Keratinocyte (primary cell): ENCODE measurements around the gene MANF. TPM values are rescaled to one million over a fixed set of nuclear protein-coding genes. Genes with fewer than 3 reads are reported as not detected.

ENCODE experiments used
- DNase-seq: peaks from one replicate; pipeline ENCODE4 v3.0.0-alpha.2; 2011; ENCODE audit warnings: low read depth, missing footprints, low spot score
- FAIRE-seq: peaks from 2 replicates; lab custom pipeline; 2011; peaks lifted over from hg19 to GRCh38; lab: Jason Lieb, UNC
- H2AFZ ChIP-seq: 2 replicates; pipeline ENCODE4 v1.6.0; 2012; ENCODE audit warnings: low read length, control low read depth, inconsistent platforms; ENCODE audit not compliant: control insufficient read depth
- H3K27ac ChIP-seq: 2 replicates; pipeline ENCODE4 v1.5.1; 2011; ENCODE audit warnings: low read length; ENCODE audit not compliant: control insufficient read depth, insufficient read depth
- H3K27me3 ChIP-seq: 3 replicates; pipeline ENCODE4 v1.6.0; 2011; ENCODE audit warnings: low read length; ENCODE audit not compliant: control insufficient read depth, insufficient read depth; ENCODE audit errors: extremely low read depth
- H3K36me3 ChIP-seq, 2 experiments: 2 replicates in 1 of 2; 3 replicates in 1 of 2; pipeline ENCODE4 v1.5.1; 2011; ENCODE audit warnings: low read length in 2 of 2, mild to moderate bottlenecking in 1 of 2; ENCODE audit not compliant: control insufficient read depth in 2 of 2, insufficient read depth in 2 of 2; ENCODE audit errors: extremely low read depth in 1 of 2
- H3K4me1 ChIP-seq: 3 replicates; pipeline ENCODE4 v1.5.1; 2011; ENCODE audit warnings: low read length; ENCODE audit not compliant: control insufficient read depth, insufficient read depth; ENCODE audit errors: extremely low read depth
- H3K4me2 ChIP-seq: 3 replicates; pipeline ENCODE4 v1.6.0; 2011; ENCODE audit warnings: low read depth, low read length; ENCODE audit not compliant: control insufficient read depth, insufficient read depth; ENCODE audit errors: extremely low read depth
- H3K4me3 ChIP-seq, 3 experiments: fragments of 200-600 bp in 1 of 3; sonication (generic) in 1 of 3; 2 replicates in 2 of 3; 3 replicates in 1 of 3; pipeline ENCODE4 v1.5.1; 2011 to 2016; ENCODE audit warnings: low read length in 3 of 3, mild to moderate bottlenecking in 3 of 3, control low read depth in 2 of 3, inconsistent platforms in 1 of 3, low read depth in 1 of 3, mixed read lengths in 1 of 3, mixed run types in 1 of 3, moderate library complexity in 1 of 3; ENCODE audit not compliant: control insufficient read depth in 2 of 3, insufficient read depth in 2 of 3; ENCODE audit errors: extremely low read depth in 1 of 3
- H3K79me2 ChIP-seq: 2 replicates; pipeline ENCODE4 v1.6.0; 2012; ENCODE audit warnings: low read length; ENCODE audit not compliant: control insufficient read depth, insufficient read depth
- H3K9ac ChIP-seq: 3 replicates; pipeline ENCODE4 v1.6.0; 2011; ENCODE audit warnings: low read length; ENCODE audit not compliant: control insufficient read depth, insufficient read depth; ENCODE audit errors: extremely low read depth
- H3K9me1 ChIP-seq: 3 replicates; pipeline ENCODE4 v1.6.0; 2011; ENCODE audit warnings: low read length; ENCODE audit not compliant: control insufficient read depth, insufficient read depth; ENCODE audit errors: extremely low read depth
- H3K9me3 ChIP-seq: 2 replicates; pipeline ENCODE4 v1.5.1; 2012; ENCODE audit warnings: low read depth, low read length; ENCODE audit not compliant: control insufficient read depth
- H4K20me1 ChIP-seq: 3 replicates; pipeline ENCODE4 v1.6.0; 2011; ENCODE audit warnings: low read length; ENCODE audit not compliant: control insufficient read depth, insufficient read depth; ENCODE audit errors: extremely low read depth
- CTCF ChIP-seq, 3 experiments: IDR thresholded peaks in 1 of 3; conservative IDR thresholded peaks in 1 of 3; optimal IDR thresholded peaks in 1 of 3; 2 replicates in 2 of 3; 3 replicates in 1 of 3; pipeline versions ENCODE3 to v1.5.1; 2011; ENCODE audit warnings: low read length in 3 of 3, mild to moderate bottlenecking in 3 of 3, moderate library complexity in 2 of 3, control low read depth in 1 of 3, inconsistent platforms in 1 of 3; ENCODE audit not compliant: insufficient read depth in 2 of 3; ENCODE audit errors: extremely low read depth in 1 of 3
- EZH2 ChIP-seq: IDR thresholded peaks from one replicate; pipeline ENCODE4 v1.6.1; 2012; ENCODE audit warnings: inconsistent platforms, mild to moderate bottlenecking, low read length, moderate library complexity
- dilution Hi-C: fragments of 300-500 bp; cut with MboI; formaldehyde crosslinking; loops from one replicate; pipeline ENCODE4 v1.7.0; 2020; ENCODE audit warnings: low sequenced_read_pairs; ENCODE audit not compliant: extremely low pct_ligation_motif_present
- polyA plus RNA-seq, 5 experiments: library from polyadenylated mRNA; depleted of rRNA in 3 of 5; stranded (reverse) in 3 of 5; stranded (forward) in 1 of 5; unstranded in 1 of 5; fragments of >200 nt; gene quantifications; 1 replicate in 1 of 5; 2 replicates in 3 of 5; 3 replicates in 1 of 5; pipeline versions ENCODE4 v1.2.1 to v1.2.3, GENCODE V29; 2011 to 2012; ENCODE audit warnings: missing spikeins in 2 of 5, low read depth in 1 of 5, low replicate concordance in 1 of 5

The MANF gene
- polyA plus RNA-seq, 1 donor (not counting 4 experiments of a cell fraction or from before 2014, with no cell fraction given) = 143 TPM

- TF ChIP-seq CTCF (optimal IDR thresholded peaks at IDR 0.05 in 1 of 3, IDR thresholded peaks at IDR 0.05 in 1 of 3, conservative IDR thresholded peaks at IDR 0.05 in 1 of 3; ENCODE audit: extremely low read depth in 1 of 3, insufficient read depth in 2 of 3, low read length in 3 of 3) = no peak
- no peak for TF ChIP-seq EZH2
- Histone ChIP-seq H3K27me3 (peaks cover 6% of the 10 kb centered on the region), H3K4me2 (no peak overlapping the region), H2AFZ (no peak overlapping the region), H4K20me1 (no peaks in the 10 kb centered on the region), H3K4me1 (no peaks in the 10 kb centered on the region), H3K4me3 (no peak overlapping the region), H3K9ac (no peak overlapping the region), H3K79me2 (no peaks in the 10 kb centered on the region), H3K9me3 (no peaks in the 10 kb centered on the region), H3K36me3 (no peaks in the 10 kb centered on the region), H3K9me1 (no peaks in the 10 kb centered on the region), H3K27ac (no peak overlapping the region)
- DNase-seq (no peak), FAIRE-seq (no peak)
- dilution Hi-C loops = loop anchor here (25.0 kb wide), 1 partner anchor 763 kb away; the partner anchor contains the start of genes CISH and MAPKAPK3
Measured at GRCh38 chr3:51375571-51375970, 9.5 kb upstream of the MANF start.

GRCh38 chr3:51378065-51378464 lies 7.0 kb upstream of the MANF start:
- no peak for DNase-seq
- dilution Hi-C loops = loop anchor here (25.0 kb wide), 1 partner anchor 766 kb away; the partner anchor contains the start of genes CISH and MAPKAPK3

More at GRCh38 chr3:51378065-51378464, 7.0 kb upstream of the MANF start:
- H4K20me1 ChIP-seq = no peaks in the 10 kb centered on the region
- TF ChIP-seq CTCF (optimal IDR thresholded peaks at IDR 0.05 in 1 of 3, IDR thresholded peaks at IDR 0.05 in 1 of 3, conservative IDR thresholded peaks at IDR 0.05 in 1 of 3; ENCODE audit: extremely low read depth in 1 of 3, insufficient read depth in 2 of 3, low read length in 3 of 3) = no peak
- no peak for TF ChIP-seq EZH2
- H3K9me3 ChIP-seq = no peaks in the 10 kb centered on the region
- H3K9ac ChIP-seq = no peak overlapping the region
- H3K4me3 ChIP-seq = no peak overlapping the region
- no peaks in the 10 kb centered on the region for H3K79me2 ChIP-seq
- H3K27me3 ChIP-seq = peaks cover 3% of the 10 kb centered on the region
- no peak overlapping the region for H3K4me2 ChIP-seq
- FAIRE-seq = no peak
- no peak overlapping the region for H2AFZ ChIP-seq
- H3K27ac ChIP-seq = no peak overlapping the region
- H3K36me3 ChIP-seq = no peaks in the 10 kb centered on the region
- no peaks in the 10 kb centered on the region for H3K4me1 ChIP-seq
- no peaks in the 10 kb centered on the region for H3K9me1 ChIP-seq
